Testis (tissue), 3 donors: ENCODE results near the gene RHBDL1. TPM values are rescaled to one million over a fixed set of nuclear protein-coding genes. Genes with fewer than 3 reads are reported as not detected.
A peak's percentile ranks its signal among the peaks of the same experiment; 100 is the strongest.

Experiments used
- DNase-seq: peaks from one replicate; pipeline ENCODE4 v3.0.0-alpha.2; 2019
- H3K27ac ChIP-seq, 2 donors: fragments of 200-600 bp; sonication (generic); one replicate each; pipeline ENCODE4 v1.5.1; 2019
- H3K27me3 ChIP-seq: fragments of 200-600 bp; sonication (generic); one replicate; pipeline ENCODE4 v1.5.1; 2019
- H3K36me3 ChIP-seq: fragments of 200-600 bp; sonication (generic); one replicate; pipeline ENCODE4 v1.5.1; 2017; ENCODE audit warnings: low read depth; ENCODE audit errors: missing control alignments
- H3K4me1 ChIP-seq: fragments of 200-600 bp; sonication (generic); one replicate; pipeline ENCODE4 v1.5.1; 2019
- H3K4me3 ChIP-seq, 2 donors: fragments of 200-600 bp; sonication (generic); one replicate each; pipeline ENCODE4 v1.5.1; 2017 to 2019
- H3K9me3 ChIP-seq: fragments of 200-600 bp; sonication (generic); one replicate; pipeline ENCODE4 v1.5.1; 2017
- POLR2A ChIP-seq: fragments of 450-650 bp; IDR thresholded peaks from one replicate; pipeline ENCODE4 v1.6.1; 2017; ENCODE audit warnings: antibody characterized with exemption, mild to moderate bottlenecking, moderate library complexity
- WGBS, 2 donors: methylation state at CpG; one replicate each; pipeline ENCODE4 v1.1.5; 2018; 5-methylcytosine and 5-hydroxymethylcytosine counted together
- intact Hi-C: fragments of 100-400 bp; cut with DNase I; formaldehyde crosslinking; loops from one replicate; pipeline ENCODE4 v1.15.1; 2023; ENCODE audit warnings: low total_unique reads
- polyA plus RNA-seq: library from polyadenylated mRNA; stranded (reverse); fragments of 350-450 nt; fragmentation: Illumina TruSeq; extraction: RNeasy Lipid Tissue Mini Kit (QIAGEN cat#74804); gene quantifications from one replicate; pipeline ENCODE4 v1.2.3, GENCODE V29; 2014; ENCODE audit warnings: low read depth, low replicate concordance; ENCODE audit not compliant: insufficient read depth
- total RNA-seq, 2 donors: library from RNA; depleted of rRNA; stranded (reverse); fragments of >200 nt; gene quantifications; one replicate each; pipeline ENCODE4 v1.2.3, GENCODE V29; 2016
- TF ChIP-seq, protein P1 (sequence below), 3 experiments: fragments of 450-650 bp in 2 of 3; fragments of 200-600 bp in 1 of 3; sonication (generic) in 1 of 3; IDR thresholded peaks; one replicate each; pipeline ENCODE4 v1.5.1; 2016 to 2019; ENCODE audit warnings: antibody characterized with exemption in 3 of 3, mild to moderate bottlenecking in 2 of 3, moderate library complexity in 1 of 3

Gene RHBDL1
- total and polyA plus RNA-seq, 3 donors from 2014 or later, result 2.1 to 9.8 (median 8.5) TPM

DNA sequence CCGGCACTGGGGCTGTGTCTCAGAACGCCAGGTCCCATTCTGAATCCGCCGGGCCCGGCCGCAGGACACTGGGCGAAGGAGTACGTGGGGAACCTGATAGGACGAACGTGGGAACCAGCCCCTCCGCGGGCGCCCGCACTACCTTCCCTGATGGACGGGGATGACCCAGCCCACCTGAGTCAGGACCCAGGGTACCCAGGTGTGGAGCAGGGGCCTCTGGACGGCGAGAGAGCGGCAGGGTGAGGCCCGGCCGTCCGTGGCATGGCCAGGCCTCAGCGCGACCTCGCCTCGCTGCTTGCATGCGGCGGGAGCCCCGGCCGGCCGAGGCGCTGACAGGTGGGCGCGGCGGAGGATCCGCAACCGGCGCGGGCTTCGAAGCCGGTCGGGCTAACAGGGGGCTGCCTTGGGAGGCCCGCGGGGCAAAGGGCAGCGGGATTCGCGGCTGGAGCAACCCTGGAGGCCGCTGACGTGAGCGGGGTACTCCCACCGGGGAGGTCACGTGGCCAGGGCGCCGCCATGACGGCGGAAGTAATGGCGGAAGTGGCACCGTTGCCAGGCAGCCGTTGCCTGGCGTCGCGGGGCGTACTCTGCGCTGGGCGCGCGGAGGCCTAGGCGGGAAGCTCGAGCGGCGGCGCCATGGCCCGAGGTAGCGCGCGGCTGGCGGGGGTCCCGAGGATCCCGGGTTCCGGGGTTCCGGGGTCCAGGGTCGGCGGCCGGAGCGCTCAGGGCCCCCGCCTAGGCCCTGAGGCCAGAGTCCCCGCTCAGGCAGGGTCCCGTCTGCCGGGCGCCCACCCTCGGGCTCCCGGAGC lies 26.5 kb upstream of the RHBDL1 start, which contains the start of gene WDR90:
WDR90 (plus strand) TSS at position 585 of the 809 bp plus-strand sequence; CDS start at position 637, 52 bp downstream.
- peak within 1 kb of the TSS; percentile 71 to 73 for H3K4me3 ChIP-seq
- DNase-seq, result peak; percentile 95
- 2% methylated on average over 86 of the region's 91 CpGs; no CpG with 5 or more reads in 1 of the 2 donors for whole genome bisulfite sequencing, 2 donors
- no peaks in the 10 kb centered on the region for H3K27me3 ChIP-seq
- H3K36me3 ChIP-seq, result no peaks in the 10 kb centered on the region
- intact Hi-C loops, result no loop called here
- TF ChIP-seq, protein P1, sequence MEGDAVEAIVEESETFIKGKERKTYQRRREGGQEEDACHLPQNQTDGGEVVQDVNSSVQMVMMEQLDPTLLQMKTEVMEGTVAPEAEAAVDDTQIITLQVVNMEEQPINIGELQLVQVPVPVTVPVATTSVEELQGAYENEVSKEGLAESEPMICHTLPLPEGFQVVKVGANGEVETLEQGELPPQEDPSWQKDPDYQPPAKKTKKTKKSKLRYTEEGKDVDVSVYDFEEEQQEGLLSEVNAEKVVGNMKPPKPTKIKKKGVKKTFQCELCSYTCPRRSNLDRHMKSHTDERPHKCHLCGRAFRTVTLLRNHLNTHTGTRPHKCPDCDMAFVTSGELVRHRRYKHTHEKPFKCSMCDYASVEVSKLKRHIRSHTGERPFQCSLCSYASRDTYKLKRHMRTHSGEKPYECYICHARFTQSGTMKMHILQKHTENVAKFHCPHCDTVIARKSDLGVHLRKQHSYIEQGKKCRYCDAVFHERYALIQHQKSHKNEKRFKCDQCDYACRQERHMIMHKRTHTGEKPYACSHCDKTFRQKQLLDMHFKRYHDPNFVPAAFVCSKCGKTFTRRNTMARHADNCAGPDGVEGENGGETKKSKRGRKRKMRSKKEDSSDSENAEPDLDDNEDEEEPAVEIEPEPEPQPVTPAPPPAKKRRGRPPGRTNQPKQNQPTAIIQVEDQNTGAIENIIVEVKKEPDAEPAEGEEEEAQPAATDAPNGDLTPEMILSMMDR (IDR thresholded peaks at IDR 0.05), result no peak
- TF ChIP-seq POLR2A, result no peak
- H3K4me1 ChIP-seq, result peaks cover 19% of the 10 kb centered on the region
- peak within 1 kb of the TSS; percentile 53 to 89 for H3K27ac ChIP-seq
- no peaks in the 10 kb centered on the region for H3K9me3 ChIP-seq

GRCh38 chr16:649631-650030 lies 25.8 kb upstream of the RHBDL1 start:
- intact Hi-C loops, result no loop called here
- no peaks in the 10 kb centered on the region for H3K27me3 ChIP-seq
- H3K36me3 ChIP-seq, result no peaks in the 10 kb centered on the region
- peak overlapping the region; percentile 71 to 73 for H3K4me3 ChIP-seq
- H3K9me3 ChIP-seq, result no peaks in the 10 kb centered on the region
- H3K4me1 ChIP-seq, result peaks cover 19% of the 10 kb centered on the region
- no peak for TF ChIP-seq POLR2A
- TF ChIP-seq, protein P1 (IDR thresholded peaks at IDR 0.05), result no peak
- no peak for DNase-seq
- H3K27ac ChIP-seq, result peak overlapping the region in 1 of 2 donors; percentile 89
- 0 to 3% methylated on average over 17 to 44 of the region's 44 CpGs for WGBS, 2 donors

DNA sequence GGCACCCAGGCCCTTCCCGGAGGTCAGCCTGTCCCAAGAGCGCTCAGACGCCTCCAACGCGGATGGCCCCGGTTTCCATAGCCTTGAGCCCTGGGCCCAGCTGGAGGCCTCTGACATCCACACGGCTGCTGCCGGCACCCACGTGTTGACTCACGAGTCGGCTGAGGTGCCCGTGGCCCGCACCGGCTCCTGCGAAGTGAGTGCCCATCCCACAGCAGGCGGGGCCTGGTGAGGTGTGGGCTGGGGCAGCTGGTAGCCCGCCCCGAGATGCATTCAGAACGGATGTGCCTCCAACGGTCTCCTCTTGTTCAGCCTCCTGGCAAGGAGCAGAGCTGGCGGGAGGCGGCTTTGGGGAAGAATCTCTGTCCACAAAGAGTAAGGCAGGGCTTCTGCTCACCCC lies 23.6 kb upstream of the RHBDL1 start:
- Histone ChIP-seq H3K36me3 (no peaks in the 10 kb centered on the region), H3K9me3 (no peaks in the 10 kb centered on the region), H3K27ac (no peak overlapping the region), H3K27me3 (no peaks in the 10 kb centered on the region), H3K4me3 (no peak overlapping the region), H3K4me1 (peaks cover 19% of the 10 kb centered on the region)
- TF ChIP-seq, protein P1 (IDR thresholded peaks at IDR 0.05), result no peak
- TF ChIP-seq POLR2A, result no peak
- intact Hi-C loops, result no loop called here
- 85 to 88% methylated on average over 3 to 22 of the region's 22 CpGs for WGBS, 2 donors
- DNase-seq, result no peak

DNA sequence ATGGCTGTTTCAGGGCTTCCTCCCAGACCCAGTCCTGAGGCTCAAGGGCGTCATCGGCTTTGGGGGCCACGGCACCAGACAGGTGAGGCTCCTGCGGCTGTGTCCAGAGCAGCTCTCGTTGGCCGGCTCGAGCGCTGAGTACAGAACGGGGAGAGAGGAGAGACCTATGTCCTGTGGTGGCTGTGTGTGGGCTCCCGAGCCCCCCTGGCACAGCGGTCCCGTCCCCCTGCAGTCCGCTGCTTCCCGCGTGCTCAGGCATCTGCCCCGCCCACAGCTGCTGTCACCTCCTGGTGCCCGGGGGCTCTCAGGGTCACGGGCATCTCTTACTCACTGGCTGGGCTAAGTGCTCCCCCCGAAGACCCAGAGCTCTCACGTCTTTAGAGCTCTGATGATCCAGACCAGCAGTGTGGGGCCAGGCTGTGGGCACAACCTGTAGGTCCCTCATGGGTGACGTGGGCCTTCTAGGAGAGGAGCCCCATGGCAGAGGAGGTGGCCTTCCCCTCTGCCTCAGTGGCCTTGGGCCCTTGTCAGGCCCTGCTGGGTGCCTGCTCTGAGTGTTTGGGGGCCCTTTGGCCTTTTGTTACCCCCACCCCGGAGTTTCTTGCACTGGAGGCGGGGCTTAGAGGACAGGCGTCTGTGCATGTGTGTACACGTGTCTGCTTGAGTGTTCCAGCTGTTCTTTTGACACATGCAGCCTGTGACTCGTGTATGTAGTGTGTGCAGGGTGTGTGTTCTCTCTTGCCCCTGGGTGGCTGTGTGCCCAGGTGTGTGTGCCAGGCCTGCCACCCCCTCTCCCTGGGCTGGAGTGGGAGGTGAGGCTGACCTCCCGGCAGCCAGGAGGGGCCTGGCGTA lies 22.8 kb upstream of the RHBDL1 start:
- H3K36me3 ChIP-seq, result no peaks in the 10 kb centered on the region
- TF ChIP-seq, protein P1 (IDR thresholded peaks at IDR 0.05), result no peak
- TF ChIP-seq POLR2A, result no peak
- DNase-seq, result no peak

More for the DNA sequence above, 22.8 kb upstream of the RHBDL1 start:
- whole genome bisulfite sequencing, 2 donors, result 88 to 91% methylated on average over 6 to 28 of the region's 28 CpGs
- H3K4me3 ChIP-seq, result no peak overlapping the region
- H3K27me3 ChIP-seq, result no peaks in the 10 kb centered on the region
- H3K4me1 ChIP-seq, result peaks cover 17% of the 10 kb centered on the region
- intact Hi-C loops, result no loop called here
- no peaks in the 10 kb centered on the region for H3K9me3 ChIP-seq
- H3K27ac ChIP-seq, result no peak overlapping the region
